ENCODE data around the gene CSTF1.
A peak's percentile ranks its signal among the peaks of the same experiment; 100 is the strongest.

The CSTF1 gene

GRCh38 chr20:56358070-56358469 lies 34.4 kb upstream of the CSTF1 start:
- H3K4me2 ChIP-seq (ENCODE audit: low read depth, low read length, poor library complexity, severe bottlenecking) = peak overlapping the region; percentile 62
- no peaks in the 10 kb centered on the region for H3K27me3 ChIP-seq (ENCODE audit: low read length)
- TF ChIP-seq CTCF (IDR thresholded peaks at IDR 0.05; ENCODE audit: insufficient read depth, low read length, poor library complexity, severe bottlenecking) (no peak), EZH2phosphoT487 (conservative IDR thresholded peaks at IDR 0.05; ENCODE audit: low read length) (no peak)
- H3K36me3 ChIP-seq (ENCODE audit: low read length) = no peaks in the 10 kb centered on the region
- no peaks in the 10 kb centered on the region for H3F3A ChIP-seq (ENCODE audit: insufficient read depth)
- H3K9me3 ChIP-seq (ENCODE audit: insufficient read depth, low read length) = no peaks in the 10 kb centered on the region
- H3K27ac ChIP-seq (ENCODE audit: low read depth, low read length) = no peak overlapping the region
- H2AFZ ChIP-seq (ENCODE audit: low read depth, low read length, severe bottlenecking) = peak overlapping the region; percentile 64
- H4K20me1 ChIP-seq (ENCODE audit: low read depth, low read length) = no peaks in the 10 kb centered on the region
- no peaks in the 10 kb centered on the region for H3K79me2 ChIP-seq (ENCODE audit: insufficient read depth, low read length)
- H3K9ac ChIP-seq (ENCODE audit: low read length) = 0 out of 2 replicates have a peak overlapping the region, but pooled peaks have one; percentile 19
- H3K9me2 ChIP-seq (replicated peaks; ENCODE audit: insufficient read depth, low read length) = no peaks in the 10 kb centered on the region
- no peak overlapping the region for H3K4me3 ChIP-seq (ENCODE audit: insufficient read depth, low read length, poor library complexity, severe bottlenecking)

- Histone ChIP-seq H3K79me2 (ENCODE audit: insufficient read depth, low read length) (no peaks in the 10 kb centered on the region), H3K9me2 (replicated peaks; ENCODE audit: insufficient read depth, low read length) (no peaks in the 10 kb centered on the region), H3K4me2 (ENCODE audit: low read depth, low read length, poor library complexity, severe bottlenecking) (peak within 1 kb of the TSS; percentile 62), H3F3A (ENCODE audit: insufficient read depth) (no peaks in the 10 kb centered on the region), H2AFZ (ENCODE audit: low read depth, low read length, severe bottlenecking) (peak within 1 kb of the TSS; percentile 66), H3K9me3 (ENCODE audit: insufficient read depth, low read length) (no peaks in the 10 kb centered on the region), H3K27ac (ENCODE audit: low read depth, low read length) (no peak within 1 kb of the TSS), H4K20me1 (ENCODE audit: low read depth, low read length) (no peaks in the 10 kb centered on the region), H3K9ac (ENCODE audit: low read length) (peak within 1 kb of the TSS; percentile 40; the same call in 1 of the 2 replicates), H3K36me3 (ENCODE audit: low read length) (no peaks in the 10 kb centered on the region), H3K4me3 (ENCODE audit: insufficient read depth, low read length, poor library complexity, severe bottlenecking) (peak within 1 kb of the TSS; percentile 45), H3K27me3 (ENCODE audit: low read length) (no peaks in the 10 kb centered on the region)
- TF ChIP-seq EZH2phosphoT487 (conservative IDR thresholded peaks at IDR 0.05; ENCODE audit: low read length) (no peak), CTCF (IDR thresholded peaks at IDR 0.05; ENCODE audit: insufficient read depth, low read length, poor library complexity, severe bottlenecking) (no peak)
Observed at GRCh38 chr20:56358600-56359211, 33.7 kb upstream of the CSTF1 start, which contains the start of gene FAM210B. TSS of gene FAM210B (plus strand) at chr20:56358974. CDS start at chr20:56359006, 32 bp downstream.

GRCh38 chr20:56359212-56360132 lies 33.0 kb upstream of the CSTF1 start:
- H3K4me3 ChIP-seq (ENCODE audit: insufficient read depth, low read length, poor library complexity, severe bottlenecking) = peak overlapping the region; percentile 45
- TF ChIP-seq CTCF (IDR thresholded peaks at IDR 0.05; ENCODE audit: insufficient read depth, low read length, poor library complexity, severe bottlenecking) (no peak), EZH2phosphoT487 (conservative IDR thresholded peaks at IDR 0.05; ENCODE audit: low read length) (no peak)
- H3K27ac ChIP-seq (ENCODE audit: low read depth, low read length) = no peak overlapping the region
- no peaks in the 10 kb centered on the region for H3K79me2 ChIP-seq (ENCODE audit: insufficient read depth, low read length)
- no peaks in the 10 kb centered on the region for H3F3A ChIP-seq (ENCODE audit: insufficient read depth)
- H3K27me3 ChIP-seq (ENCODE audit: low read length) = no peaks in the 10 kb centered on the region
- H2AFZ ChIP-seq (ENCODE audit: low read depth, low read length, severe bottlenecking) = peak overlapping the region; percentile 66
- peak overlapping the region; percentile 62 for H3K4me2 ChIP-seq (ENCODE audit: low read depth, low read length, poor library complexity, severe bottlenecking)
- H4K20me1 ChIP-seq (ENCODE audit: low read depth, low read length) = no peaks in the 10 kb centered on the region
- peak overlapping the region; percentile 40; the same call in 1 of the 2 replicates for H3K9ac ChIP-seq (ENCODE audit: low read length)
- no peaks in the 10 kb centered on the region for H3K36me3 ChIP-seq (ENCODE audit: low read length)
- H3K9me3 ChIP-seq (ENCODE audit: insufficient read depth, low read length) = no peaks in the 10 kb centered on the region
- H3K9me2 ChIP-seq (replicated peaks; ENCODE audit: insufficient read depth, low read length) = no peaks in the 10 kb centered on the region

Measured in SU-DHL-6 (cell line).